Astrocyte (in vitro differentiated cells and primary cell): Measurements from ENCODE around the gene INSC. TPM values are rescaled to one million over a fixed set of nuclear protein-coding genes. Genes with fewer than 3 reads are reported as not detected.

Experiments
- DNase-seq: peaks from one replicate; pipeline ENCODE4 v3.0.0-alpha.2; 2010; ENCODE audit warnings: low read depth
- FAIRE-seq: peaks from 2 replicates; lab custom pipeline; 2011; peaks lifted over from hg19 to GRCh38; lab: Jason Lieb, UNC
- H2AFZ ChIP-seq: 2 replicates; pipeline ENCODE4 v1.6.0; 2012; ENCODE audit warnings: low read depth, low read length, inconsistent platforms
- H3K27ac ChIP-seq: 2 replicates; pipeline ENCODE4 v1.5.1; 2011; ENCODE audit warnings: low read depth, low read length, inconsistent platforms
- H3K27me3 ChIP-seq: 2 replicates; pipeline ENCODE4 v1.6.0; 2011; ENCODE audit warnings: low read length, inconsistent platforms; ENCODE audit not compliant: insufficient read depth
- H3K36me3 ChIP-seq: 2 replicates; pipeline ENCODE4 v1.5.1; 2011; ENCODE audit warnings: low read length, inconsistent platforms; ENCODE audit not compliant: insufficient read depth
- H3K4me1 ChIP-seq: 2 replicates; pipeline ENCODE4 v1.5.1; 2011; ENCODE audit warnings: low read length, inconsistent platforms; ENCODE audit not compliant: insufficient read depth
- H3K4me2 ChIP-seq: 2 replicates; pipeline ENCODE4 v1.6.0; 2012; ENCODE audit warnings: low read length, inconsistent platforms
- H3K4me3 ChIP-seq: 2 replicates; pipeline ENCODE4 v1.5.1; 2011; ENCODE audit warnings: low read depth, mild to moderate bottlenecking, low read length, inconsistent platforms; ENCODE audit not compliant: insufficient read depth
- H3K79me2 ChIP-seq: 2 replicates; pipeline ENCODE4 v1.6.0; 2012; ENCODE audit warnings: mild to moderate bottlenecking, low read length, inconsistent platforms; ENCODE audit not compliant: insufficient read depth
- H3K9ac ChIP-seq: 2 replicates; pipeline ENCODE4 v1.6.0; 2012; ENCODE audit warnings: mild to moderate bottlenecking, low read length, inconsistent platforms
- H3K9me3 ChIP-seq: 2 replicates; pipeline ENCODE4 v1.5.1; 2012; ENCODE audit warnings: low read depth, mild to moderate bottlenecking, low read length, inconsistent platforms; ENCODE audit not compliant: insufficient read depth
- H4K20me1 ChIP-seq: 2 replicates; pipeline ENCODE4 v1.6.0; 2012; ENCODE audit warnings: low read length, inconsistent platforms; ENCODE audit not compliant: insufficient read depth
- H3K27ac Mint-ChIP-seq: one replicate; pipeline ENCODE4 v1.8.0; 2021; ENCODE audit warnings: mild to moderate bottlenecking, mixed read lengths; ENCODE audit not compliant: unreplicated experiment
- H3K27me3 Mint-ChIP-seq: one replicate; pipeline ENCODE4 v1.8.0; 2021; ENCODE audit warnings: low read depth, mixed read lengths; ENCODE audit not compliant: unreplicated experiment
- H3K36me3 Mint-ChIP-seq: one replicate; pipeline ENCODE4 v1.8.0; 2021; ENCODE audit warnings: low read depth, mixed read lengths; ENCODE audit not compliant: unreplicated experiment
- H3K4me1 Mint-ChIP-seq: one replicate; pipeline ENCODE4 v1.8.0; 2021; ENCODE audit warnings: low read depth, mixed read lengths; ENCODE audit not compliant: unreplicated experiment
- H3K4me3 Mint-ChIP-seq: one replicate; pipeline ENCODE4 v1.8.0; 2021; ENCODE audit warnings: mild to moderate bottlenecking, moderate library complexity, mixed read lengths; ENCODE audit not compliant: unreplicated experiment
- H3K9me3 Mint-ChIP-seq: one replicate; pipeline ENCODE4 v1.8.0; 2021; ENCODE audit warnings: mild to moderate bottlenecking, mixed read lengths; ENCODE audit not compliant: unreplicated experiment
- CTCF ChIP-seq: IDR thresholded peaks from 2 replicates; pipeline ENCODE4 v1.5.1; 2011; ENCODE audit warnings: low read depth, mild to moderate bottlenecking, inconsistent platforms, low read length, moderate library complexity; ENCODE audit not compliant: insufficient read depth
- EZH2 ChIP-seq: IDR thresholded peaks from 2 replicates; pipeline ENCODE4 v1.6.1; 2012; ENCODE audit warnings: mild to moderate bottlenecking, low read length, inconsistent platforms; ENCODE audit not compliant: insufficient read depth
- total RNA-seq: library from RNA; stranded (reverse); gene quantifications from 2 replicates; pipeline ENCODE4 v1.2.1, GENCODE V29; 2021

The INSC gene
- total RNA-seq, 1 donor from 2014 or later = not detected

DNA sequence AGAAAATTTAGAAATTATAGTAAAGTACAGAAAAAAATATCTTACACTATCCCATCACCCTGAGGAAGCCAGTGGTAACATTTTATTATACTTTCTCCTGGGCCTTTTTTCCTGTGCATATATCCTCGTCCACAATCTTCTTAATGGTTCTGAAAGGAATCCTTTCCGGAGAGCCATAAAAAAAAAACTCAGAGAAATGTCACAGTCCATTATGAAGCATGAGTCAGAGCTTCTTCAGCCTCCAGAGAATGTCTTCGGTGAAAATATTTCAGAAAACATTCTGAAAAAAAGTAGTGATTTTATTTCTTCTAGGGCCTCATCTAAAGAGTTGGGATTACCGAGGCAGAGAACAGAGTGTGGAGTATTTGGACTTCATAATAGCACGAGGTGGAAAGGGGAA lies 163.4 kb downstream of the INSC start:
- peaks cover 29% of the 10 kb centered on the region for H3K4me1 Mint-ChIP-seq
- no peaks in the 10 kb centered on the region for H3K36me3 Mint-ChIP-seq
- no peak overlapping the region for H3K27ac ChIP-seq
- H2AFZ ChIP-seq = no peak overlapping the region
- FAIRE-seq (no peak), DNase-seq (peak; percentile 8)
- H3K27me3 Mint-ChIP-seq = no peaks in the 10 kb centered on the region
- no peaks in the 10 kb centered on the region for H3K9me3 Mint-ChIP-seq
- TF ChIP-seq CTCF (no peak), EZH2 (no peak)
- no peaks in the 10 kb centered on the region for H3K9me3 ChIP-seq
- H3K4me3 ChIP-seq = no peak overlapping the region
- H3K4me2 ChIP-seq = no peak overlapping the region
- no peaks in the 10 kb centered on the region for H3K36me3 ChIP-seq
- H3K4me3 Mint-ChIP-seq = no peak overlapping the region
- no peaks in the 10 kb centered on the region for H3K27me3 ChIP-seq
- peak overlapping the region; percentile 48 for H3K27ac Mint-ChIP-seq
- H3K9ac ChIP-seq = no peak overlapping the region
- H3K79me2 ChIP-seq = no peaks in the 10 kb centered on the region
- H4K20me1 ChIP-seq = no peaks in the 10 kb centered on the region
- no peaks in the 10 kb centered on the region for H3K4me1 ChIP-seq

DNA sequence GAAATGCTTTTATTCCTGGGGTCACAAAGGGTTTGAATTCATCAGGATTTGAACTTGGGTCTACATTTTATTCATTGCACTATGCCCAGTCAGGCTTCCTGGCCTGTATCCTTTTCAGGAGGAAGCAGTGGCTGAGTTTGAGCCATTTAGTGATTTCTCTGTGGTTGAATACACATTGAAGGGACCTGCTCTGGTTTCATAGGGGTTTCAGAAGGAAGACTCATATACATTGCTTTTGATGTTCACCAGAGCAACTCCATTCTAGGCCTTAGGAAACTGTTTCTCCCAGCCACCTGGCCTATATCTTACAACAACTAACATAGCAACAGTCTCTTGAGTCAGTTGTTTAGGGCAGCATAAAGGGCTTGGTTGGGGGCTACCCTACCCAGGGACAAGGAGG lies 165.7 kb downstream of the INSC start:
- Histone ChIP-seq H3K79me2 (no peaks in the 10 kb centered on the region), H3K4me1 (no peaks in the 10 kb centered on the region), H3K27ac (no peak overlapping the region), H3K9ac (no peak overlapping the region), H4K20me1 (no peaks in the 10 kb centered on the region), H3K9me3 (no peaks in the 10 kb centered on the region), H3K4me3 (no peak overlapping the region), H3K36me3 (no peaks in the 10 kb centered on the region), H3K27me3 (no peaks in the 10 kb centered on the region), H3K4me2 (no peak overlapping the region), H2AFZ (no peak overlapping the region)
- no peaks in the 10 kb centered on the region for H3K27me3 Mint-ChIP-seq
- H3K4me1 Mint-ChIP-seq = peaks cover 22% of the 10 kb centered on the region
- no peak overlapping the region for H3K4me3 Mint-ChIP-seq
- no peak for FAIRE-seq
- no peaks in the 10 kb centered on the region for H3K9me3 Mint-ChIP-seq
- TF ChIP-seq EZH2 (no peak), CTCF (no peak)
- DNase-seq = no peak
- no peak overlapping the region for H3K27ac Mint-ChIP-seq
- H3K36me3 Mint-ChIP-seq = no peaks in the 10 kb centered on the region

DNA sequence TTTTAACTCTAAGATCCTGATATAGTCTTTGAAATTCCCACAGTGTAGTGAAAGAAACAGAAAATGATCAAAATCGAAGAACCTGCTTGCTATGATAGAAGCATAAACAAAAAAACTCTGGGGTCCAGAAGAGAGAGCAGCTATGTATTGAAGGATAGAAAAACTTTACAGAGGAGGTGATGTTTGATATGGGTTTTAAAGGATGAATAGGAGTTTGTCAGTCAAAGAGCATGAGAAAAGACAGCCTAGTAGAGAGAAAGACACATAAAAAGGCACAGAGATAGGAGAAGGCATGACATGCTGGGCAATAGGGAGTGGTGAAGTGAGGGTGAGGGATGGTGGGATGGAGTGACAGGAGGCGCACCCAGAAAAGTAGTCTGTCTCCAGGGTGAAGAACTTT lies 168.0 kb downstream of the INSC start:
- Mint-ChIP-seq H3K9me3 (no peaks in the 10 kb centered on the region), H3K27ac (no peak overlapping the region), H3K36me3 (no peaks in the 10 kb centered on the region), H3K4me3 (no peak overlapping the region), H3K27me3 (peaks cover 3% of the 10 kb centered on the region), H3K4me1 (peaks cover 11% of the 10 kb centered on the region)
- H3K27ac ChIP-seq = no peak overlapping the region
- H3K9me3 ChIP-seq = no peaks in the 10 kb centered on the region
- H3K27me3 ChIP-seq = no peaks in the 10 kb centered on the region
- no peak overlapping the region for H3K4me3 ChIP-seq
- TF ChIP-seq CTCF = no peak
- no peak overlapping the region for H3K4me2 ChIP-seq
- H3K36me3 ChIP-seq = no peaks in the 10 kb centered on the region
- no peaks in the 10 kb centered on the region for H3K79me2 ChIP-seq
- no peaks in the 10 kb centered on the region for H3K4me1 ChIP-seq
- no peak overlapping the region for H2AFZ ChIP-seq
- FAIRE-seq (no peak), DNase-seq (no peak)
- no peak overlapping the region for H3K9ac ChIP-seq
- no peaks in the 10 kb centered on the region for H4K20me1 ChIP-seq
